Thoracic aorta (tissue), 2 donors: Measurements from ENCODE around the gene SETBP1. TPM values are rescaled to one million over a fixed set of nuclear protein-coding genes. Genes with fewer than 3 reads are reported as not detected.
A peak's percentile ranks its signal among the peaks of the same experiment; 100 is the strongest.

Experiments used
- ATAC-seq: fragments of 150-250 bp; one replicate; pipeline ENCODE4 v1.8.0; 2017; ENCODE audit warnings: low read depth; ENCODE audit not compliant: insufficient number of reproducible peaks, low FRiP score
- DNase-seq: peaks from one replicate; pipeline ENCODE4 v3.0.0-alpha.2; 2020; ENCODE audit warnings: low spot score
- H3K27ac ChIP-seq, 2 donors: fragments of 200-600 bp; sonication (generic); 1 replicate in 1 of 2; 2 replicates in 1 of 2; pipeline ENCODE4 v1.5.1; 2016; ENCODE audit warnings: mild to moderate bottlenecking in 2 of 2, moderate library complexity in 2 of 2
- H3K27me3 ChIP-seq: fragments of 200-600 bp; sonication (generic); replicated peaks from 2 replicates; pipeline ENCODE4 v1.6.0; 2016; ENCODE audit warnings: mild to moderate bottlenecking; ENCODE audit not compliant: insufficient read depth
- H3K36me3 ChIP-seq: fragments of 200-600 bp; sonication (generic); one replicate; pipeline ENCODE4 v1.5.1; 2016
- H3K4me1 ChIP-seq, 2 donors: fragments of 200-600 bp; sonication (generic); 1 replicate in 1 of 2; 2 replicates in 1 of 2; pipeline versions ENCODE4 v1.5.1 to v1.6.0; 2016; ENCODE audit warnings: low read depth in 2 of 2, mild to moderate bottlenecking in 1 of 2; ENCODE audit not compliant: control insufficient read depth in 1 of 2
- H3K4me3 ChIP-seq: fragments of 200-600 bp; sonication (generic); 2 replicates; pipeline ENCODE4 v1.5.1; 2016; ENCODE audit warnings: mild to moderate bottlenecking
- H3K9me3 ChIP-seq: fragments of 200-600 bp; sonication (generic); 2 replicates; pipeline ENCODE4 v1.5.1; 2016
- CTCF ChIP-seq: fragments of 200-600 bp; sonication (generic); IDR thresholded peaks from one replicate; pipeline ENCODE4 v1.5.1; 2019; ENCODE audit warnings: antibody characterized with exemption
- total RNA-seq, 2 donors: library from RNA; depleted of rRNA; stranded (reverse); fragments of >200 nt; gene quantifications; one replicate each; pipeline versions ENCODE4 v1.1.0 to v1.2.3, GENCODE V29; 2016

Gene SETBP1
- total RNA-seq, 2 donors from 2014 or later: 39.3 to 50.2 TPM

- peaks cover 0 to 6% of the 10 kb centered on the region in 2 donors for H3K4me1 ChIP-seq
- DNase-seq (no peak), ATAC-seq (no peak)
- no peak overlapping the region for H3K4me3 ChIP-seq
- H3K9me3 ChIP-seq: no peaks in the 10 kb centered on the region
- no peaks in the 10 kb centered on the region for H3K27me3 ChIP-seq
- no peaks in the 10 kb centered on the region for H3K36me3 ChIP-seq
- TF ChIP-seq CTCF: no peak
- H3K27ac ChIP-seq: no peak overlapping the region
Observed at GRCh38 chr18:44689736-44690135, 9.0 kb downstream of the SETBP1 start.

GRCh38 chr18:44691148-44691925 is 10.6 kb downstream of the SETBP1 start:
- H3K36me3 ChIP-seq: no peaks in the 10 kb centered on the region

GRCh38 chr18:44693030-44693784 is 12.5 kb downstream of the SETBP1 start:
- Histone ChIP-seq H3K27ac (no peak overlapping the region), H3K4me3 (no peak overlapping the region), H3K4me1 (peaks cover 22 to 34% of the 10 kb centered on the region in 2 donors), H3K9me3 (no peaks in the 10 kb centered on the region), H3K36me3 (no peaks in the 10 kb centered on the region), H3K27me3 (no peaks in the 10 kb centered on the region)
- DNase-seq: no peak
- ATAC-seq: no peak
- TF ChIP-seq CTCF: no peak

More at GRCh38 chr18:44691148-44691925, 10.6 kb downstream of the SETBP1 start:
- H3K4me1 ChIP-seq: peaks cover 16 to 22% of the 10 kb centered on the region in 2 donors
- H3K4me3 ChIP-seq: no peak overlapping the region
- TF ChIP-seq CTCF: no peak
- H3K9me3 ChIP-seq: no peaks in the 10 kb centered on the region
- no peak overlapping the region for H3K27ac ChIP-seq
- ATAC-seq (no peak), DNase-seq (no peak)
- no peaks in the 10 kb centered on the region for H3K27me3 ChIP-seq

GRCh38 chr18:44695503-44695902 is 14.8 kb downstream of the SETBP1 start:
- Histone ChIP-seq H3K4me3 (no peak overlapping the region), H3K27me3 (no peaks in the 10 kb centered on the region), H3K4me1 (peaks cover 31 to 42% of the 10 kb centered on the region in 2 donors), H3K9me3 (no peaks in the 10 kb centered on the region), H3K36me3 (no peaks in the 10 kb centered on the region), H3K27ac (no peak overlapping the region)
- TF ChIP-seq CTCF: no peak
- ATAC-seq: no peak
- DNase-seq: no peak

- DNase-seq (no peak), ATAC-seq (no peak)
- H3K9me3 ChIP-seq: no peaks in the 10 kb centered on the region
- no peaks in the 10 kb centered on the region for H3K36me3 ChIP-seq
- H3K27ac ChIP-seq: no peak overlapping the region
- peak overlapping the region; percentile 9 for H3K4me3 ChIP-seq
- TF ChIP-seq CTCF: no peak
- peaks cover 41 to 51% of the 10 kb centered on the region in 2 donors for H3K4me1 ChIP-seq
- no peaks in the 10 kb centered on the region for H3K27me3 ChIP-seq
Observed at GRCh38 chr18:44696892-44697291, 16.2 kb downstream of the SETBP1 start.
